Gastroesophageal sphincter (tissue), 3 donors: Measurements from ENCODE around the gene IPO13.

Source experiments
- CTCF ChIP-seq, 4 experiments: fragments of 200-600 bp in 2 of 4; fragments of 450-650 bp in 2 of 4; sonication (generic) in 1 of 4; IDR thresholded peaks; one replicate each; pipeline ENCODE4 v1.5.1; 2017 to 2019; ENCODE audit warnings: antibody characterized with exemption in 4 of 4, mild to moderate bottlenecking in 2 of 4, moderate library complexity in 2 of 4
- POLR2A ChIP-seq, 2 donors: fragments of 450-650 bp; IDR thresholded peaks; one replicate each; pipeline ENCODE4 v1.6.1; 2017; ENCODE audit warnings: antibody characterized with exemption in 2 of 2, mild to moderate bottlenecking in 2 of 2, moderate library complexity in 1 of 2
- POLR2AphosphoS5 ChIP-seq: sonication (generic); formaldehyde crosslinking; IDR thresholded peaks from one replicate; pipeline ENCODE4 v1.6.1; 2017; ENCODE audit warnings: antibody characterized with exemption

GRCh38 chr1:43953361-43953760 is 6.6 kb downstream of the IPO13 start:
- TF ChIP-seq CTCF (IDR thresholded peaks at IDR 0.05) (no peak), POLR2A (IDR thresholded peaks at IDR 0.05) (no peak), POLR2AphosphoS5 (no peak)
